OCI-M2 (cell line): ENCODE data around the gene ZBED4.

Source experiments
- DNase-seq: peaks from one replicate; lab custom pipeline; 2025; ENCODE audit not compliant: unreplicated experiment; lab: John Stamatoyannopoulos, UW

The ZBED4 gene

DNA sequence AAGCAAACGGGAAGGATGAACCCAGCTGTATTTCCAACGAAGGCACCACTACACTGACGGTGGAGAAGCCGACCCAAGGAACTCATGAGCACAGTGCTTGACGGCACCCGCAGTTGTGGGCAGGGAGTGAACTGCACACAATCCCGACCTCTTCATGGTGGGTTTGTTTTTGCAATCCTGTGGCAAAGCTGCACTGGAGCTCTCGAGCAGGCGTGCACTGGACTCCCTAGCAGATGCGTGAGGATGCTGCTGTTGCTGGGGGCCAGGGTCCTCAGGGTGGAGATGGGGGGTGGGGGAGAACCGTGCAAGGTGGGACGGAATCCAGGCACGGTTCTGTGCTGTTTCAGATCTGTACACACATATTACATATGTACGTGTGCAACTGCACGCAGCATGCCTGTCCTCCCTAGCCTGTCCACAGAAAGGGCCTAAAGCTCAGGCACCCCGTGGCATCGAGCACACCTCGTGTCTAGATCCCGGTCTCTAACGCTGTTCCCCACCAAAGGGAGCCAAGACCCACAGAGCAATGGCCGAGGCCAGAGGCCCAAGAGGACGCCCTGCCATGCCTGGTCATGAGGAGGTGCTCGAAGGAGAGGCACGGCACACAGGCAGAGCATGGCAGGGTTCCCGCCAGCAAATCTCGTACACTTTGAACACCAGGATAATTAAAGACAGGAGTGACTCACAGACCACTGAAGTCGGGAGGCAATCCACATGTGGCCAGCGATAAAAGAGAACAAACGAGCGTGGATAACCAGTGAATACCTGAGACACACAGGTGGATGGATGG, 47.0 kb downstream of the ZBED4 start:
- DNase-seq: no peak

DNA sequence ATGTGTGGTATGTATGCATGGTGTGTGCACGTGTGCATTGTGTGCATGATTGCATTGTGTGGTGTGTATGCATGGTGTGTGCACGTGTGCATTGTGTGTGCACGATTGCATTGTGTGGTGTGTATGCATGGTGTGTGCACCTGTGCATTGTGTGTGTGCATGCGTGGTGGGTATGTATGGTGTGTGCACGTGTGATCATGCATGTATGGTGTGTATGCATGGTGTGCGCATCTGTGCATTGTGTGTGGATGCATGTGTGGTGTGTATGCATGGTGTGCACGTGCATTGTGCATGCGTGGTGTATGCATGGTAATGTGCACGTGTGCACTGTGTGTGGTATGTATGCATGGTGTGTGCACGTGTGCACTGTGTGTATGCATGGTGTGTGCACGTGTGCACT, 47.8 kb downstream of the ZBED4 start:
- no peak for DNase-seq

- DNase-seq: no peak
These were observed 49.8 kb downstream of the ZBED4 start for GRCh38 chr22:49903322-49904039.

GRCh38 chr22:49904040-49904369, 50.4 kb downstream of the ZBED4 start:
- no peak for DNase-seq

- no peak for DNase-seq
These were observed 51.8 kb downstream of the ZBED4 start for GRCh38 chr22:49905465-49905864.

DNA sequence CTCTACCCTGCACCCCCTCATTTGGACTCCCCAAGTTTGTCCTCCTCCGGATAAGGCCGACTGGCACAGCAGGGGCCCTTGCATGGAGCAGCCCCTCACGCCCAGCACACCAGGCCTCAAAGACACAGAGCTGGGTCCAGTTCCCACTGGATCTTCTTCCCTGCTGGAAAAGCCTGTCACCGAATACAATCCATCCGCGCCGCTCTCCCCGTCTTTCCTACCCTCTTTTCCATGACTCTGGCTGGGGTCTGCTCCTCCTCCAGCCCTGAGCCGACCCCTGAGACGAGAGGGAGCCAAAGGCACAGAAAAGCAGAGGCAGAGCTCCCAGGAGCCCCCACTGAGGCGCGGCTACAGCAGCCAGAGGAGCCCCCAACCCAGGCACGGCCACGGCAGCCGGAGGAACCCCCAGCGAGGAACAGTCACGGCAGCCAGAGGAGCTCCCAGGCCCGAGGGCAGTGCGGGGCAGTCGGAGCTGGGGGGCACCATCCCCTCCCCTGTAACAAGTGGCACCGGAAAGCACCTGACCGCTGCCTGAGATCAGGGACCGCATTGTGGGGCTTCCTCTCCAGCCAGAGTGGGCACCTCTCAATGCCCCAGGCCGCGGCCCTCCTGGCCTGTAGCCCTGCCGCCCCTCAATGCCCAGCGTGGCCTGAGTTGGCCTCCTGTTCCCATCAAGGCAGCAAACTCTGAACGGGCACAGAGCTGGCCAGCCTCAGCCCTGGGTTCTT, 52.6 kb downstream of the ZBED4 start:
- no peak for DNase-seq

- no peak for DNase-seq
These were observed 53.2 kb downstream of the ZBED4 start for GRCh38 chr22:49906799-49907290.

GRCh38 chr22:49907807-49908206, 54.2 kb downstream of the ZBED4 start:
- DNase-seq: no peak

DNA sequence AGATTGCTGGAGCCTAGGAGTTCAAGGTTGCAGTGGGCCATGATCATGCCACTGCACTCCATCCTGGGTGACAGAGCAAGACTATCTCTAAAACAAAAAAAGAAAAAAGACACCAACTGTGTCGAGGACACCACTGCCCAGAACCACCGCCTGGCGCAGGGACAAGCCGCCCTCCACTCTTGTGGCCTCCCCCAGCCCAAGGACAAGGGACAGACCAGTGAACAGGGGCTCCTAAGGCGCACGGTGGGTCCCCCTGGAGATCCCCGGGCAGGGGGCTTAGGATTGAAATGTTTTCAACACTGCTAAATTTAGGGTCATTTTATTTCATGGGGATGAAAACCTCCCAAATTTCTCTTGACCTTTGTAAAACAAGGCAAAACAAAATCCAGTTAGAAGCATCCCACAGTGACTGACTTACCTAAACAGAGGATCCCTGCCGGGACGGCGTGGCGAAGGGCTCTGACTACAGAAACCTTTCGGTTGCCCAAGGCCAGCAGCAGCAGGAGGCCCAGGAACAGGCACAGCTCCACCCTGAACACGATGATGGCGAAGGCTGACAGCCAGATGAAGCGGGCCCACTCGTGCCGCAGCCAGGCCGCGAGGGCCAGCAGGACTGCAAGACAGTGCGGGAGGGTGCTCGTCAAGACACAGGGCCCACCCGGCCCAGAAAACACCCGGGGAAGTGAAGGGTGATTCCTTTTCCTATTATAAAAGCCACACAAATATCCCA, 56.0 kb downstream of the ZBED4 start:
- no peak for DNase-seq

- DNase-seq: no peak
These were observed 56.8 kb downstream of the ZBED4 start for GRCh38 chr22:49910229-49911155.

- DNase-seq: no peak
These were observed 58.4 kb downstream of the ZBED4 start for GRCh38 chr22:49911881-49912625.

DNA sequence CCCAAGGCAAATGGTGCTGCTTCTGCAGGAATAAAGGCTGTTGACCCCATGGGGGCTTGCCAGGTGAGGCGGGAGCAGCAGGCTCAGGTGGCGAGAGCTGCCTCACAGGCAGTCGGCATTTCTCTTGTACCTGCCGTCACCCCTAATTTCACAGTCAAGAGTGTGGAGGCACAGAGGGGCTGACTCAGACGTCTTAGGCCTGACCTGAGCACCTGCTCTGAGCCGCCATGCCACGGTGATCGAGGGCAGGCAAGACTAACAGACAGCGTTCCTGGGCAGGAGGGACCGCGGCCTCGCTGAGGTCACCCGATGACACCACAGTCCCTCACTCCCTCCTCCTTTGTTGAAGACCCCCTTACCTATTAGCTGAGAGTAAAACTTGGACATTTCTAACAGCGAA, 59.4 kb downstream of the ZBED4 start:
- DNase-seq: no peak

DNA sequence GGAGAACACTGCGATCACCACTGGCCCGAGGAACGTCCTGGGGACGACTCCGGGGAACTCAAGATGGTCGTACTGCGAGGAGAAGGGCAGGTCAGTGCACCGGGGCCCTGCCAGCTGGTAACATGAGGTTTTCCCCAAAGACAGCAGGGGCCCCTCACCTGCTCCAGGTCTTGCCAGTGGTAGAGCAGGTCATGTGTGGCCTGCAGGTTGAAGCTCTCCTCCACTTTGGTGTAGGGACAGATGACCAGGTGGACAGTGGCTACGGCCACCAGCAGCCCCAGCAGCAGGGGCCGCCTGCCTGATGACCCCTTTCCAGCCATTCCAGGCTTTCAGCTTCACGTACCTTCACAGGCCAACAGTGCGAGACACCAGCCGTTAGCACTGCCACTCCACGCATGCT, 59.8 kb downstream of the ZBED4 start:
- no peak for DNase-seq

- DNase-seq: no peak
These were observed 60.6 kb downstream of the ZBED4 start for GRCh38 chr22:49914256-49914655.

DNA sequence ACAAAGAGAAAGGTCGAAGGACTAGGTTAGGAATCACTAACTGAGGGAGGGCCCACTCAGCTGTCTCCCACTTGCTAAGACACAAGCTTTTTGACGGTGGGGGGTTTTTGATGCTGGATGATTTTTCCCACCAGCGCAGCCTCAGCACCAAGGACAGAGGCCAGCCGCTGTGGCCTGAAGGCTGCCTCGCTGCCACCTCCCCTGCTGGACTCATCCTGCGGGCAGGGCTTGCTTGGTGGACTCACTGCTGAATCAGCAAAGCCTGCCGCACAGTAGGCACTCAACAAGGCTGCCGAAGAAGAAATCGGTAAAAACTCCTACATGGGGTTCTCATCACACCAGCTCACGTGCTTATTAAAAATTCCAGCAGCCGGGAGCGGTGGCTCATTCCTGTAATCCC, 62.0 kb downstream of the ZBED4 start:
- DNase-seq: no peak

DNA sequence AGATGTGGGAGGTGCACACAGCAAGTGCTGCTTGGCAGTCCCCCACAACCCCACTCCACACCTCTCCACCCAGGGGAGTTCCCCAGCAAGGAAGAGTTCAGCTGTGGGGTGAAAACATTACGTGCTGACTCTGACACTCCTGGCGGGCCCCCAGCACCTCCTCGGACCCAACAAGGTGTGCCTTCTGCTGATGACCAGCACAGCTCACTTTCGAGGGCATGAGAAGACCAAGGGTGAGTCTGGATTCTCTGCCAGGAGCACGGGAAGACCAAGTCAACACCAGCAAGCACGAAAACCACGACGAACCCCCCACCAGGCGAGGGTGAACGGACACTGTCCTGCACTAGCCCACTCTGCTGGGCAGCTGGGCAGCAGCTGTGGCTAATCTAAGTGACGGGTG, 63.2 kb downstream of the ZBED4 start:
- no peak for DNase-seq

- DNase-seq: peak; percentile 44
These were observed 64.6 kb downstream of the ZBED4 start, which contains the start of the genes ALG12 and CRELD2 for GRCh38 chr22:49917974-49918910. TSS of gene ALG12 (minus strand) at chr22:49918438. CDS start at chr22:49913765, 4,673 bp downstream. TSS of gene CRELD2 (plus strand) at chr22:49918634. CDS start at chr22:49918770, 136 bp downstream.
